Hematopoietic multipotent progenitor cell treated with erythropoietin and hydrocortisone succinate and interleukin-3 and kit ligand, for 6 days (in vitro differentiated cells): ENCODE data around the gene BTG4.

Source experiments
- DNase-seq: peaks from one replicate; pipeline ENCODE4 v3.0.0-alpha.2; 2015

The BTG4 gene

DNA sequence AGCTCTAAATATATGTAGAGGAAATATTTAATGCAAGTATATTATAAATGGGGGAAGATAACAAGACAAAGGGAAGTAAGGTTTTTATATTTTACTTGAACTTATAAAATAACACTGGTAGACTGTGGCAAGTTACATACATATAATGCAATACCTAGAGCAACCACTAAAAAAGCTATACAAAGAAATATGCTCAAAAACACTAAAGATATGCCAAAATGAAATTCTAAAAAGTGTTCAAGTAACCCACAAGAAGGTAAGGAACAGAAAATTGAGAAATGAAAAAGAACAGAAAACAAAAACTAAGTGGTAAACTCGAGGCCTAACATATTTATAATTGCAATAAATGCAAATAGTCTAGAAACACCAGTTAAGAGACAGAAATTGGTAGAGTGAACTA lies 32.5 kb downstream of the BTG4 start:
- DNase-seq, result no peak

DNA sequence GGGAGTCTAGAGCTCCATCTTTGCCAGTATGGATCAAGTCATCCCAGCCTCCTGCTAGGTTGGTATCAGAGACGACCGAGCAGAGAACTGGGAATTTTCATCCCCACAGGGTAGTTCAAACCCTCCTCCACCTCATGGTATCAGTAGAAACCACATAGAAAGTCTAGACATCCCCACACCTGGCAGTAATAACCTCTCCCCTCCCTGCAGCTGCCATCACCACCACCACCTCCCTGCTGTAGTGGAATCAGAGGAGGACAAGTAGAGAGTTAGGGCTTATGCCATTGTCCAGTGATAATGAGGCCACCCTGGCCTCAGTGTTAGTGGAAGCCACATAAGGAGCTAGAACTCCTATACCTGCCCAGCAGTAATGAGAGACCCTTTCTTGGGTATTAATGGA lies 34.3 kb downstream of the BTG4 start:
- no peak for DNase-seq

DNA sequence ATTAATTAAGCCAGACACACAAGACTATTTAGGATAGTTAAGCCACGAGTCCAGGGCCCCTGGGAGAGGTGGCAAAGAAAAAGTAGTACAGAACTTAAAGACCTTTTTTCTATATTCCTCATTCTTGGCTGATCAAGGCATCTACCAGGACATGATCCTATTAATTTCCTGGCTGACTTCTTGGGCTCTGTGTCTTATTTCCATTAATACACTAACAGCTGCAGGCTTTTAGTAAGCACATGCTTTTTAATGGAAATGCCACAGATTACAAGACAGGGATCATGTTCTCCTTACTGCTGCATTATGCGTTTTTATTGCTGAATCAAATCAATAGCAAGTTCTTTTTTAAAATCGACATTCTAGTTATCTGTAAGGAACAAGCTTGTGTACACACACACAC lies 35.2 kb downstream of the BTG4 start:
- DNase-seq, result no peak

DNA sequence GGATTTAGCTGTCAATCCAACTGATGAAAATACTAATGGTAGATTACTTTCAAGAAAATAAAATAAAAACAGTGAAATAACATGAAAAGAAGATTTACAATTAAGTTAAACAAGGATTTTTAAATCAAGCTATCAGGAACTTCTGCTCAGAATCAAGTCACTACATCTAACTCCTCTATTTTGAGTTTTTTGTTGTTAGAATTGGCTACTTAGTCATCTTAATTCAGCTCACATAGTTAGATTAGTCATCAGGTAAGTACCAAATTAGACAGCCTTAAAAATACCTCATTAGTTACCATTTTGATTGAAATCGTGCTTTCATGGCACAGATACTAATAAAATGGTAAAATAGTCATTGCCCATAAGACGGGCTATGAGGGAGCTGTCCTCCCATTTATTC lies 35.8 kb downstream of the BTG4 start:
- no peak for DNase-seq

DNA sequence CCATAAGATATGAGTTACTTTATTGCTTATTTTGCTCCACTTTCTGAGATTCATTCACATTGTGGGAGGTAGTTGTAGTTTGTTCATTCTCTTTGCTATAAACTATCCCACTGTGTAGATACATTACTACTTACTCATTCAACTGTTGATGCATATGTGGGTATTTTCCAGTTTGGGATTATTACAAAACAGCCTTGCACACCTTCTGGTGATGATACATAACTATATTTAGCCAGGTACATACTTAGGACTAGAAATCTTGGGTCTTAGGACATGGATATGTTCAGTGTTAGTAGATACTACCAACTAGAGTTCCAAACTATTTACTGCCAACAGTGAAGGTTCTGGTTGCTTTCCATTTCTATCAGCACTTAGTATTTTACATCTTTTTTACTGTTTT lies 37.8 kb downstream of the BTG4 start:
- DNase-seq, result no peak

DNA sequence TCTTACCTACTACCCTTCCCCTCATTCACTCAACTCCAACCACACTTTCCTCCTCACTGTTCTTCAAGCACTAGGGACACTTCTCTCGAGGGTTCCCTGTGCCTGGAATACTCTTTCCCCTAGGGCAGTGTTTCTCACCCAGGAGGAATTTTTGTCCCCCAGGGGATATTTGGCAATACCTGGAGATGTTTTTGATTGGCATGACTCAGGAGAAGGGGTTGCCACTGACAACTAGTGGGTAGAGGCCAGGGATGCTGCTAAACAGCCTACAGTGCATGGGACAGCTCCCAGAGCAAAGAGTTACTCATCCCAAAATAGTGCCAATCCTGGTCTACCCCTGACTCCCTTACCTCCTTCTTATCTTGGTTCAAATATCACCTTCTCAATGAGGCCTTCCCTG lies 40.0 kb downstream of the BTG4 start:
- DNase-seq, result no peak

DNA sequence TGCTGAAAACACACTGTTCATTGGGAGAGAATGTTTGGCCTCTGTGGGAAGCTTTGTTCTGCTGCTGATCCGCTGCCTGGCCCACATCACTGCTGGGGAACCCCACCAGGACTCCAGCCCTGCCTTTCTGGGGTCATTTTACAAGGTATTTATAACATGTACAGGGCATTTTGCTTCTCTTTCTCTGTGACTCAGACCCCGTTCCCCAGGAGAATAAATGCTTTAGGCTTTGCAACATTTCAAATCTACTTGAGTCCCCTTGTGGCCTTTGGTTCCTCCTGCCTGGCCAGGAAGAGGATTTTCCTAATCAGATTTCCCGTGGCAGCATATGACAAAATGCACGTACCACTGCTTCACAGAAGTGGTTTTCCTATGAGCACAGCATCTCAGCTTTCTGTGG lies 43.0 kb downstream of the BTG4 start:
- DNase-seq, result no peak

DNA sequence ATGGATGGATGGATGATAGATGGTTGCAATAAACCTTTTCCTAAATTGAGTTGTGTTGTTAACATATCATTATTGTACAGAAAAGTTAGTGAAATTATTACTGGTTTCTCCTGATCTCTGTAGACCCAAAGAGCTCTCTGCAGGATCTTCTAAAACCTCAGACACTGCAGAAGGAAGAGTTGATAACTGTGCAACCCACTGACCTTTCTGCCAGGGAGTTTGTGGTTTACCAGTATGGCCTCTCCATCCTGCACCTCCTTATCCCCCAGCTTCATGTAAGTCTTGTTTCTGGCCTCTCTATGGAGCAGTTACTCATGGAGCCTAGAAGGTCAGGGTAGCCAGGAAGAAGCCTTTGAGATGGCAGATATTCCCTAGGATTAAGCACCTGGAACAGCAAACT lies 45.6 kb downstream of the BTG4 start:
- peak; percentile 17 for DNase-seq

DNA sequence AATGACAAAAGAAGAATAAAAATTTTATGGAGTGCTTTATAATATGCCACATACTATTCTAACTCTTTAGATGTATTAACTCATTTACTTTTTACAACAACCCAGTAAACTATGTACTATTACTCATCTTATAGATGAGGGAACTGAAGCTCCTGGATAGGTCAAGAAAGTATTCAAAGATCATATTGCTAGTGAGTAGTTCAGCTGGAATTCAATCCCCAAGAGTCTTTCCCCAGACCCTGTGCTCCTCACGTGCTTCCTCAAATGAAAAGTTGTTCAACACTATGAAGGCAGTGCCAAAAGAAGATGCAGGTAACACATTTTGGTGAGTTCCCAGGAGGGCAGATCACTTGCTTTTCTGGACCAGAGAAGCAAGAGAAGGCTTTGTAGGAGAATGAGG lies 46.8 kb downstream of the BTG4 start:
- DNase-seq, result no peak

DNA sequence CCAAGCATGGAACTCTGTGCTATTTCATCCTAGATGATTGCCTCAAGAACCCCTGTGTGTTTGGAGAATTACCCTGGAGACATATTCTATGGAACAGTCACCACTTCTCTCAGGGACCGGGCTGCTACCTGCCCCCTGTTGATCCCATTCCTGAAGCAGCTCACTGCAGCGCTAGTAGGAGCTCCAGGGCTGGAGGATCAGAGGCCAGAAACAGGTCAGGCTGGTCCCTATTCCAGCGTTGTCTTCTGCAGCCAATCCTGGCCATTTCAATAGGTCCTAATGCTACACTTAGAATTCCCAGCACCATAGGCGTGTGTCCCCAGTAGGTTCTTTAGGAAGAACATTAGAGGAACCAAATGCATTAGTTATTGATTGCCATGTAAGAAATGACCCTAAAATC lies 48.9 kb downstream of the BTG4 start:
- no peak for DNase-seq

DNA sequence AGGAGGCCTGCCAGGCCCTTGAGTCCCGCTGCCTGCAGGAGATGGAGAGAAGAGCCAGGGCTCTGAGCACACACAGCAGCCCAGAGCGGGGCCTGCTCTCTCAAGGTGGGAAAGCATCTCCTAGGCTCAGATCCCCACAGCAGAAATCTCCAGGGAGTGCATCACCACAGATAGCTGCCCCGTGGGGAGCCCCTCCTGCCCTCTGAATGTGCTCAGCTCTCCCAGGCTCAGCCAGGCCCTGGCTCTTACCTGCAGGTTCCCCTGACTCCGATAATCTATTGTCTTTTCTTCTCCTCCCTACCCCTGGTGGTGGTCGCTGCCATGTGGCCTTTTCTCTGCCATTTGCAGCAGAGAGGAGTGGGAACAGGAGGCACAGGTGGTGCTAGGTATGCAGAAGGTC lies 49.9 kb downstream of the BTG4 start:
- DNase-seq, result no peak

DNA sequence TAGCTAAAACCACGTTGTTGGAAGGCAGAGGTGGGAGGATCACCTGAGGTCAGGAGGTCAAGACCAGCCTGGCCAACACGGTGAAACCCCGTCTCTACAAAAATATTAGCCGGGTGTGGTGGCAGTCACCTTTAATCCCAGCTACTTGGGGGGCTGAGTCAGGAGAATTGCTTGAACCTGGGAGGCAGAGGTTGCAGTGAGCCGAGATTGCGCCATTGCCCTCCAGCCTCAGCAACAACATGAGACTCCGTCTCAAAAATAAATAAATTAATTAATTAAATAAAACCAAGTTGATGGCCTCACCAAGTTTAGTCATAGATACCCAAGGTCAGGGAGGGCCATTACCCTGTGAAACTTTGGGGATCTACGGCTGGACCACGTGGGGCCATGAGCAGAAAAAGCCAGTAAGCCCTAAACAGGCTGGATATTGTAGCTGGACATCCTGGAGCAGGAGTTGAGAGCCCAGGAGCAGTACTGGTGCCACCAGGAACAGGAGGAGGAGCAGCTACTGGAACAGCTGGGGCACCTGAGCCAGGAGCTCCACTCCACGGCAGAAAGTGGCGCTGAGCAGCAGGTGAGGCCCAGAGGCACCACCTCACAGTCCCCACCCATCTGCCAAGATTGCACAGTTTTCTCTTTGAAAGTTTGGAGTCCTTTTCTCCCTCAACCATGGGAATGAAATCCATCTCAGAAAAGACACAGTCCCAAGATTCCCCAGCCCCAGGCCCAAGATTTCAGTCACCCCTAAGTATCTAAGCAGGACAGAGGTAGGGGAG lies 50.5 kb downstream of the BTG4 start:
- DNase-seq, result no peak

DNA sequence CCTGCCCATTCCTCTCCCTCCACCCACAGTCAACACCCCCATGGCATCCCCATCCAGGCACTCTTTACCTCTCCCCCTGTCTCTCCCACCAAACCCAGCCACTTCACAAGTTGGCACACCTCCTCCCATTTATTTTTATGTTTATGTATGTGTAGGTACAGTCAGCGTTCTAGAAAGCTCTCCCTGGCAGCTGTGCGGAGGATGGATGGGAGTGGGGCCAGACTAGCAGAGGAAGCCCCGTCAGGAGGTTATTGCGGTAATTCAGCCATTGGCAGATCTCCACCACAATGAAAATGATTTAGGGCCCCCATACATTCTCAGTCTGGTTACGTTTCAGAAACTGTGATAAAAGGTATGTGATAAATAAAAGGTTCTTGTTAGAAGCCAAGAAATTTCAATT lies 51.3 kb downstream of the BTG4 start:
- no peak for DNase-seq

DNA sequence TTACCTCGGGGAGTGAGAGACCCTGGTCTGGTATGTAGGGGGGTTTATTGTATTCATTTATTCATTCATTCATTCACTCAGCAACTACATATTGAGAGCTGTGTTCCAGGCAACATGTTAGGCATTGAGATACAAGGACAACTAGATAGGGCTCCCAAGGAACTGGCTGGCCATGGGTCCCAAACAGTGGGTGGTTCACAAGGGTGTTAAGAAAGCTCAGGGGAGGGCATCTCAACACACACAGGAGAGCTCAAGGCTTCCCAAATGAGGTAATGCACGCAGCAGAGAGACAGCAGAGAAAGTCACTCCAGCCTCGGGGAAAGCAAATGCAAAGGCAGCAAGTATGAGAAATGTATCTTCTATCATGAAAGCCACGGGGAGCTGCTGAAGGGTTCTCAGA lies 51.8 kb downstream of the BTG4 start:
- DNase-seq, result no peak

DNA sequence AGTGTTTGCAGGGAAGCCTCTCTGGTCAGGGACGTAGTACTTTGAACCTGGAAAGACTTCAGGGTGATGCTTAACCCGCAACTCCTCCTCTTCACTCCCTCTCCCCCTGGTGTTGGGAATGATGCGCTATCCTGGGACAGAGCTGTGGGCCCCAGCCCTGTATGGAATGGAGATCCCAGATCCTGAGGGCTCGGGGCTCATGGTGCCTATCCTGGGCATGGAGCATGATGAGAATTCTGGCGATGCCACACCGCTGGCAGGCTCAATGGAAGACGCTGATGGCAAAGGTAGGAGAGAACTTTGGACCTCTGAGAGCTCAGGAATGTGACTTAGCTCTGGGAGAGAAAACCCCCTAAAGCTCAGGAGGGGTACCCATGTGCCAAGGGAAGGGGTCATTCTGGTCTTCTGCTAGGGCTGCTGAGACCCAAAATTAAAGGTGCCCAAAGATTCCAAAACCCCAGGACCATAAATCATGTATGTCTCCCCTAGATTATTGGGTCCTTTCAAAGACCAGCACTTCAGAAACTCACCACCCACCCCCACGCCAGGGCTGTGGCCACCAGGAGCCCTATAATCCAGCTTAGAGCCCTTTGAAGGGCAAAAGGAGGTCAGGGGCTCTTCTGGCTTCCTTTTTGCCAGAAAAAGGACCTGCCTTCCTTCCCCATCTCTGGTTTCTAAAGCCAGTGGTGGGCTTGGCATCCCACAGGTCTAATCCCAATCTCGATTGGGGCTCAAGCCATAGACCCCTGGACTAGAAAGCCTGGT lies 52.5 kb downstream of the BTG4 start:
- DNase-seq, result no peak

DNA sequence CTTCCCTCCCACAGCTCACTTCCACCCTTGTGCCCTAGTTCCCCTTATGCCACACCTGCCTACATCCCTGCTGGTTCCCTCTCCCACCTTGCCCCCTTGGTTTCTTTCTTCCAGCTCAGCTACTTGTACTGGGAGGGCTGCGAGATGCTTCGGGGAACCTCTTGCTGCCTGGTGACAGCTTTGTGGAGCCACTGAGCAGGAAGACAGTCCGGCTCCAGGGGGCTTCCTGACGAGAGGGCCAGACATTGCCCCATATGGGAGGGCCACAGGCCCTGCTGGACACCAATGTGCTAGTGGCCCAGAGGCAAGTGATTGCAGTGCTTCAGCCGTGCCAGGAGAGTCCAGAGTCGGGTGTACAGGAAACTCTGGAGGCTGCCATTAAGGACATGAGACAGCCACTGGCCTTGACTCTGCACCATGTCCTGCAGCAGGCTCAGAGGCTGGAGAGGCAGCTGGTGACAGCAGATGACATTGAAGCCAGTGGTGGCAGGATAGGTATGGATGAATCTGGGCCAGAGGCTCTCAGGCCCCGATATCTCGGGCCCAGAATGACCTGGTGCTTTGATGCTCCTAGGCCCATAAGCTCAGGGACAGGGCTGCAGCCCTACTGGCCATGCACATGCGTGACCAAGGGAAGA lies 54.3 kb downstream of the BTG4 start:
- no peak for DNase-seq

DNA sequence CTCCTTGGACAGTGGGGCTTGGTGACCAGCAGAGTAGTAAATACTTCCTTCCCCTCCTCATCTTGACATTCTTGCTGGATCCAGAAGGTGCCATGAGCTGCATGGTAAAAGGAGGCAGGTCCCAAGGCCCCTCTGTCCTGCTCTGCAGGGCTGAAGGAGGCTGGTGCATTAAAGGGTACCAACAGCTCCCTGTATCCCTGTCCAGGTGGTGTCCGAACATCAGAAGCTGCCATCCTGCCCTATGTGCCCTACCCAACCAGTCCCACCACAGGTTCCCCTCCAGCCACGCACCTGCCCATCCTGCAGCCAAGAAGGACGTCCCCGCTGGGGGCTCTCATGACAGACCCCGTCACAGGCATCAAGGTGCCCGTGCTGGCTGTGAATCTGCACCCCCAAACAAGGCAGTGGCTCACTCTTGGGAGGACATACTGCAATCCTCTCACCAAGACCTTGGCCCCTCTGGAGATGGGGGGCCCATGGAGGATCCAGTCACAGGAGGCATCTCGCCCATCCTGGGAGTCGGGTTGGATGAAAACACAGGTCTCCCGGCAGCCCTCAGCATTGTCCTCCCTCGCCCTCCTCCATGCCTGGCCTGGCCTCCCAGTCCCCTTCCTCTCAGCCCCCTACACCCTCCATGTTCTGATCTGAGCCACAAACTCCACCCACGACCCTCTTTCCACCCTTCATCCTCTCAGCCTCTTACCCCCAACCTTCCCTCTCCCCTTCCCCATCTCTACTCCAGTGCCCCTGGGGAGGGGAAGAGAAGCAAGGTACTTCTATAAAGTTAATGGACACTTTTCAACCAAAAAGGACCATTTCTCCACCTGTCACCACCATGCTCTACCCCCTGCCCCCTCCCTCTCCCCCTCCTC lies 55.1 kb downstream of the BTG4 start:
- DNase-seq, result no peak

DNA sequence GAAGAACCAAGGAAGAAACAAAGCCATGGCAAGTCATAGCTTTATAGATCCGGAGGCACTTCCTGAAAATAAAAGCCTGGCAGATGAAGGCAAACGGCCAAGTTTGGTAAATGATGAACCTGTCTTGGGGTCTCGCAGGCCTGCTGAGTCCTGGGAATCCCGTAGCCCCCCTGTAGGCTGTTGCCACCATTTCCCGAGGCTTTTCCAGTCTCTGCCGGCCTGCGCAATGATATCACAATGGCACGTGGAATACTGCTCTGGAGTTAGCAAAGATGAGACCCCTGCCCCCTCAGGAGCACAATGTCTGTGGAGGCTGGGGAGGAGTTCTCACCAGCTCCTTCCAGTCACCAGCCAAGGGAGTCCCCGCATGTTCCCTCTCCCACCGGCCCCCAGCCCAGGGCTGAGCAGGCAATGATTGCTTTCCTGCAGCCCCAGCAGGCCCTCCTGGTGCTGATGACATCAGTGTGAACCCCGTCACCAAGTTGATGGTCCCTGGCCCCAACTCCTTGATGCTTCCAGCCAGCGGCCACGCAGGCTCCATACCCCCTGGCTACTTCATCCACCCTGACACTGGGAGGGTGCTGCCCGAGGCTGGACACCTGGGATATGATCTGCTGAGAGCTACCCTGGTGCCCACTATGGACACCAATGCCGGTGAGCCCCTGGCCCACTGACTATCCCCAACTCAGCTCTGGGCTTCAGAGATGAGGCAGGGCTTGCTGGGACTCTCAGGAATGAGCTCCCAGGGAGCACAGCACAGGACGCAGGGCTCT lies 55.9 kb downstream of the BTG4 start:
- DNase-seq, result no peak

DNA sequence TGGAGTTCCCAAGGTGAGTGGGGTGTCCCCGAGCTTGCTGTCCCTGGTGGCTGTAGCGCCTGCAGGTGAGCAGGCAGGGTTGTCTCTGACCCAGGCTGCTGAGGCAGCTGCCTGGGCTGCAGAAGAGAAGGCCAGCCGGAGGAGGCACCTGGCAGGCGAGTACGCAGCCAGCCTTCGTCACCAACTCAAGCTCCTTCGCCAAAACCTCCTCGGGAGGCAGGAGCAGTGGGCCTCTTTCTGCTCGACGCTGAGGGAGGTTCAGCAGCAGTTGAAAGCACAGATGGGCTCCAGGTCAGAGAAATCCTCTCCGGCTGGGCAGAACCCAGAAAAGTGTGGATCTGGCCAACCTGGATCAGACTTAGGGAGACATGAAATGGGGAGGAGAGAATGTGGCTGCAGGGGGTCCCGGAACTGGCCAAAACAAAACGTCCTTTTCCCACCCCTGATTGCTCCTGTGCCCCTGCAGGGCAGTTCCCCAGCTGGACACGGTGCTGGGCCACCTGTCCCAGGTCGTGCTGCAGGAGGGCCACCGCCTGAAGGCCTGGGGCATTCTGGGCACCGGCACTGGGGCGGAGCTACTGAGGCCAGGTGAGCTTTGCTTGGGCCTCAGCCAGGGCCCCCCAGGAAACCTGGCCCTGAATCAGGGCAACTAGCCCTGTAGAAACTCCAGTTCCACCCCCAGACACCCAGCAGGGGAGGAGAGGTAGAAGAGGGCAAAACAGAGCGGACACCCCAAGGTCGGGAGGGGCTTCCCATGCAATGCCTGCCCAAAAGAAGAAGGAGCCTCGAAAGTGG lies 56.7 kb downstream of the BTG4 start:
- DNase-seq, result no peak

DNA sequence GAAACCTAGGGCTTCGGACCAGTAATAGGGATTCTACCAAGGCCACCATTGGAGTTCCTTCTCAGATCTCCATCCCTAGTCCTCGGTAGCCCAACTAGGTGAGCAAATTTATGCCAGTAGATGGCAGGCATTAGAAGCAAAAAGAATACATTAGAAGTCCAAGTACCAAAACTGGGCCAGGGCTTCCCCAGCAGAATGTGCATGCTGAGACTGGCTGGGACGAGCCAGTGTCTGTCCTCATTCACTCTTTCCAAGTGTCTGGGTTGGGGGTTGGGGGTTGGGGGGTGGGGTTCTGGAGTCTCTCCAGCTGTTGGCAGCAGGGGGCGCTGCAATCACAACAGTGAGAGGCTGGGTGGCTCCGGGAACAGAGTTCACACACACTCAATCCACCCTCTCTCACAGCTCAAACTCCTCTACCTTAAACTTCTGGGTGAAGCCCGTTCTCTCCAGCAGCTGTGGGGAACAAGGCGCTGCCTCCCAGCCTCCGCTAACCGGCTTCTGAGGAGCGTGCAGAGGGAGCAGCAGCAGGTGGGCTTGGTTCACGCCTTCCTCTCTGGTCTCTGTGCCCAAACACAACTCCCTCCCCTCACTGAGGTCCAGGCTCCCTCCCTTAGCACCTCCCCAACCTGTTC lies 57.5 kb downstream of the BTG4 start:
- DNase-seq, result peak; percentile 70
